H1 (cell line): ENCODE results near the gene STAM.

Experiments
- CBX5 ChIP-seq: fragments of 300-800, 300-1000 bp; sonication (generic); IDR thresholded peaks from 2 replicates; pipeline ENCODE4 v1.7.1; 2016; ENCODE audit warnings: antibody characterized with exemption, low read length, low read depth
- CEBPB ChIP-seq: IDR thresholded peaks from 2 replicates; pipeline ENCODE4 v1.6.1; 2012; ENCODE audit warnings: low read depth, low read length
- CREB1 ChIP-seq: IDR thresholded peaks from 2 replicates; pipeline ENCODE4 v1.6.1; 2012; ENCODE audit warnings: inconsistent platforms
- JUN ChIP-seq: IDR thresholded peaks from 2 replicates; pipeline ENCODE4 v1.6.1; 2011; ENCODE audit warnings: low read depth, mild to moderate bottlenecking, improper control_type of control experiment, low read length
- PHF8 ChIP-seq: fragments of 200-600 bp; sonication (generic); conservative IDR thresholded peaks from 2 replicates; pipeline ENCODE4 v1.7.1; 2012; ENCODE audit warnings: low read depth, mild to moderate bottlenecking, inconsistent platforms, low read length, moderate library complexity
- SP1 ChIP-seq: IDR thresholded peaks from 2 replicates; pipeline ENCODE4 v1.6.1; 2011; ENCODE audit warnings: low read depth, low read length
- TF ChIP-seq, protein P1 (sequence below), 3 experiments: IDR thresholded peaks; 1 replicate in 2 of 3; 2 replicates in 1 of 3; pipeline versions ENCODE4 v1.5.1 to v1.6.1; 2011; ENCODE audit warnings: low read length in 3 of 3, mild to moderate bottlenecking in 3 of 3, inconsistent platforms in 2 of 3, low read depth in 1 of 3, moderate library complexity in 1 of 3; ENCODE audit not compliant: insufficient read depth in 1 of 3; ENCODE audit errors: control extremely low read depth in 1 of 3

DNA sequence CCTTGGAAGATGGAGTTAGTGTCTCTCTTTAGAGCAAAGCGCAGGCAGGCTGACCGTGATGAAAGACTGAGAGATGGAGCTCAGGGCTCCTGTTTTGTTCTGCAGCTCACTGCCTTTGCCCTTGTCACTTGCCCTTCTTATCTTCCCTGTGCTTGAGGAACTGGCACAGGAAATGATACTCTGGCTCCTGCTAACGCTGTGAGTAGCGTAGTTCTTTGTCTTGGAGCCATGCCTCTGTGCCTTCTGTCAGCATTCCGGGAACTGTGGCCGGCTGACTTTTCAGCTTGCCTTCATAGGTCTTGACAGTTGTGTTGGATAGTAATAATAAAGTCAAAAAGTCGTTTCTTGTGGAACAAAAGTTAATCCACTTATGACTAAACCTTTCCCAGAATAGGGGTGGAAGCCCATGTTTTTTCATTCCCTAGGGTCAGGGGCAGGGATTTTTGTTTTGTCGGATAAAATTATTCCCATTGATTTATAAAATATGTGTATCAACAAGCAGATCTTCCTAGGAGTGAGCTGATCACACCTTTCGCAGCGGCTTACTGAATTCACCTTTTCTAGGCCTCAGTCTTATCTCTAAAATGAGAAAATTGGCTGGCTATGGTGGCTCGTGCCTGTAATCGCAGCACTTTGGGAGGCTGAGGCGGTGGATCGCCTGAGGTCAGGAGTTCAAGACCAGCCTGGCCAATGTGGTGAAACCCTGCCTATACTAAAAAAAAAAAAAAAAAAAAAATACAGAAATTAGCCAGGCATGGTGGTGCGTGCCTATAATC lies 91.4 kb downstream of the STAM start:
- TF ChIP-seq JUN (no peak), SP1 (no peak), PHF8 (no peak), CEBPB (no peak), CBX5 (no peak), CREB1 (no peak)
- TF ChIP-seq, protein P1, sequence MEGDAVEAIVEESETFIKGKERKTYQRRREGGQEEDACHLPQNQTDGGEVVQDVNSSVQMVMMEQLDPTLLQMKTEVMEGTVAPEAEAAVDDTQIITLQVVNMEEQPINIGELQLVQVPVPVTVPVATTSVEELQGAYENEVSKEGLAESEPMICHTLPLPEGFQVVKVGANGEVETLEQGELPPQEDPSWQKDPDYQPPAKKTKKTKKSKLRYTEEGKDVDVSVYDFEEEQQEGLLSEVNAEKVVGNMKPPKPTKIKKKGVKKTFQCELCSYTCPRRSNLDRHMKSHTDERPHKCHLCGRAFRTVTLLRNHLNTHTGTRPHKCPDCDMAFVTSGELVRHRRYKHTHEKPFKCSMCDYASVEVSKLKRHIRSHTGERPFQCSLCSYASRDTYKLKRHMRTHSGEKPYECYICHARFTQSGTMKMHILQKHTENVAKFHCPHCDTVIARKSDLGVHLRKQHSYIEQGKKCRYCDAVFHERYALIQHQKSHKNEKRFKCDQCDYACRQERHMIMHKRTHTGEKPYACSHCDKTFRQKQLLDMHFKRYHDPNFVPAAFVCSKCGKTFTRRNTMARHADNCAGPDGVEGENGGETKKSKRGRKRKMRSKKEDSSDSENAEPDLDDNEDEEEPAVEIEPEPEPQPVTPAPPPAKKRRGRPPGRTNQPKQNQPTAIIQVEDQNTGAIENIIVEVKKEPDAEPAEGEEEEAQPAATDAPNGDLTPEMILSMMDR (IDR thresholded peaks at IDR 0.05; ENCODE audit: control extremely low read depth in 1 of 3, insufficient read depth in 1 of 3, low read depth in 1 of 3, low read length in 3 of 3) = no peak
